ENCODE data around the gene XRCC5. TPM values are rescaled to one million over a fixed set of nuclear protein-coding genes. Genes with fewer than 3 reads are reported as not detected.

Gene XRCC5
- total RNA-seq, 1 experiment from 2014 or later, result 424 TPM

DNA sequence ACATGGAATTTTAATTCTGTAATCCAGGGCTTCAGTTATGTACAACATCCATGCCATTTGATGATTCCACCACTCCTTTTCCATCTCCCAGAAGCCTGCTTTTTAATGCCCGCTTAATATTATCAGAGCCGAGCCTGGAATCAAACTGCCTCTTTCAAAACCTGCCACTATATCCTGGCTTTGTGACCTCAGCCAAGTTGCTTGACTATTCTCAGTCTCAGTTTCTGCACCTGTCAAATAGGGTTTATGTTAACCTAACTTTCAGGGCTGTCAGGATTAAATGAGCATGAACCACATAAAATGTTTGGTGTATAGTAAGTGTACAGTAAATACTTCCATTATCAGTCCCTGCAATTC lies 108.7 kb downstream of the XRCC5 start (continued):
- TF ChIP-seq, protein P1, sequence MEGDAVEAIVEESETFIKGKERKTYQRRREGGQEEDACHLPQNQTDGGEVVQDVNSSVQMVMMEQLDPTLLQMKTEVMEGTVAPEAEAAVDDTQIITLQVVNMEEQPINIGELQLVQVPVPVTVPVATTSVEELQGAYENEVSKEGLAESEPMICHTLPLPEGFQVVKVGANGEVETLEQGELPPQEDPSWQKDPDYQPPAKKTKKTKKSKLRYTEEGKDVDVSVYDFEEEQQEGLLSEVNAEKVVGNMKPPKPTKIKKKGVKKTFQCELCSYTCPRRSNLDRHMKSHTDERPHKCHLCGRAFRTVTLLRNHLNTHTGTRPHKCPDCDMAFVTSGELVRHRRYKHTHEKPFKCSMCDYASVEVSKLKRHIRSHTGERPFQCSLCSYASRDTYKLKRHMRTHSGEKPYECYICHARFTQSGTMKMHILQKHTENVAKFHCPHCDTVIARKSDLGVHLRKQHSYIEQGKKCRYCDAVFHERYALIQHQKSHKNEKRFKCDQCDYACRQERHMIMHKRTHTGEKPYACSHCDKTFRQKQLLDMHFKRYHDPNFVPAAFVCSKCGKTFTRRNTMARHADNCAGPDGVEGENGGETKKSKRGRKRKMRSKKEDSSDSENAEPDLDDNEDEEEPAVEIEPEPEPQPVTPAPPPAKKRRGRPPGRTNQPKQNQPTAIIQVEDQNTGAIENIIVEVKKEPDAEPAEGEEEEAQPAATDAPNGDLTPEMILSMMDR (IDR thresholded peaks at IDR 0.05 in 2 of 3, conservative IDR thresholded peaks at IDR 0.05 in 1 of 3; ENCODE audit: borderline replicate concordance in 1 of 3, insufficient read depth in 1 of 3, low read depth in 2 of 3, low read length in 2 of 3), result no peak

DNA sequence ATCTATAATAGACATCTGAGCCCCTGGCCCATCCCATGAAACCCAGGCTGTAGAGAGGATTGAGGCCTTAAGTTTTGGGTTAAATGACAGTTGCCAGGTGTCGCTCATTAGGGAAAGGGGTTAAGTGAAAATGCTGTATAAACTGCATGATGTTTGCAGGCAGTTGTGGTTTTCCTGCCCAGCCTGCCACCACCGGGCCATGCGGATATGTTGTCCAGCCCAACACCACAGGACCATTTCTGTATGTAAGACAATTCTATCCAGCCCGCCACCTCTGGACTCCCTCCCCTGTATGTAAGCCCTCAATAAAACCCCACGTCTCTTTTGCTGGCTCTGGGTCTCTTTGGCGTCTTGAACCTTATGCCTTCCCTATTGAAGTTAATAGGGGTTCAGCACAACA lies 110.7 kb downstream of the XRCC5 start:
- intact Hi-C loops (cut with micrococcal nuclease), result no loop called here
- H3K9ac ChIP-seq (ENCODE audit: low read length), result no peak overlapping the region
- H4K20me1 ChIP-seq (ENCODE audit: insufficient read depth), result no peaks in the 10 kb centered on the region
- POLR2A ChIA-PET, result no interaction called here
- RAD21 ChIA-PET (ENCODE audit: low non-redundant PET in 1 of 2, low total read pairs in 2 of 2, uncharacterized antibody in 2 of 2, unreplicated experiment in 2 of 2), result no interaction called here
- H3K27me3 ChIP-seq (ENCODE audit: insufficient read depth, low read length), result no peaks in the 10 kb centered on the region
- no peak overlapping the region for H2AFZ ChIP-seq (ENCODE audit: low read depth, low read length, poor library complexity, severe bottlenecking)
- CTCF ChIA-PET, result no interaction called here
- H3K4me2 ChIP-seq (ENCODE audit: low read length), result no peak overlapping the region
- H3K9me2 ChIP-seq (ENCODE audit: insufficient read depth), result no peaks in the 10 kb centered on the region
- no TSS peak for BruUV-seq (replicated peaks)
- H3K27ac ChIP-seq (ENCODE audit: low read depth, low read length), result no peak overlapping the region
- no peak overlapping the region for H3K4me3 ChIP-seq (replicated peaks in 1 of 2; ENCODE audit: low read depth in 1 of 2, low read length in 2 of 2)
- no peak for ATAC-seq
- TF ChIP-seq, protein P1 (IDR thresholded peaks at IDR 0.05 in 2 of 3, conservative IDR thresholded peaks at IDR 0.05 in 1 of 3; ENCODE audit: borderline replicate concordance in 1 of 3, insufficient read depth in 1 of 3, low read depth in 2 of 3, low read length in 2 of 3), result no peak
- TF ChIP-seq ELF1 (IDR thresholded peaks at IDR 0.05; ENCODE audit: borderline replicate concordance, low read depth) (no peak), JUND (IDR thresholded peaks at IDR 0.05) (no peak), FOSL1 (IDR thresholded peaks at IDR 0.05; ENCODE audit: low read depth) (no peak), TCF7L2 (IDR thresholded peaks at IDR 0.05; ENCODE audit: borderline replicate concordance, extremely low read depth, insufficient read depth, insufficient read length) (no peak)
- TF ChIP-seq, protein P2, sequence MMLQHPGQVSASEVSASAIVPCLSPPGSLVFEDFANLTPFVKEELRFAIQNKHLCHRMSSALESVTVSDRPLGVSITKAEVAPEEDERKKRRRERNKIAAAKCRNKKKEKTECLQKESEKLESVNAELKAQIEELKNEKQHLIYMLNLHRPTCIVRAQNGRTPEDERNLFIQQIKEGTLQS (IDR thresholded peaks at IDR 0.05), result no peak
- TF ChIP-seq, protein P3, sequence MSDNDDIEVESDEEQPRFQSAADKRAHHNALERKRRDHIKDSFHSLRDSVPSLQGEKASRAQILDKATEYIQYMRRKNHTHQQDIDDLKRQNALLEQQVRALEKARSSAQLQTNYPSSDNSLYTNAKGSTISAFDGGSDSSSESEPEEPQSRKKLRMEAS (IDR thresholded peaks at IDR 0.05), result no peak
- H3K9me3 ChIP-seq (ENCODE audit: control insufficient read depth in 1 of 2, insufficient read depth in 1 of 2, low read depth in 1 of 2, low read length in 2 of 2), result no peaks in the 10 kb centered on the region
- no peaks in the 10 kb centered on the region for H3K79me2 ChIP-seq (ENCODE audit: insufficient read depth, low read length)
- H3K36me3 ChIP-seq (ENCODE audit: control insufficient read depth in 1 of 2, insufficient read depth in 2 of 2, low read length in 2 of 2), result no peaks in the 10 kb centered on the region
- peaks cover 0 to 41% of the 10 kb centered on the region in 2 experiments; a peak in 2 of 4 replicates for H3K4me1 ChIP-seq (ENCODE audit: control insufficient read depth in 1 of 2, insufficient read depth in 2 of 2, low read length in 2 of 2)
- DNase-seq (ENCODE audit: low read depth, low spot score), result no peak

Measured in HCT116 (cell line).